ENCODE measurements around the gene GAL3ST1. TPM values are rescaled to one million over a fixed set of nuclear protein-coding genes. Genes with fewer than 3 reads are reported as not detected.
A peak's percentile ranks its signal among the peaks of the same experiment; 100 is the strongest.

The GAL3ST1 gene
- total and polyA plus RNA-seq, 2 of the 8 experiments (the other 6 are each of a cell fraction or from before 2014, with no cell fraction given) = 11.0 to 32.5 TPM

DNA sequence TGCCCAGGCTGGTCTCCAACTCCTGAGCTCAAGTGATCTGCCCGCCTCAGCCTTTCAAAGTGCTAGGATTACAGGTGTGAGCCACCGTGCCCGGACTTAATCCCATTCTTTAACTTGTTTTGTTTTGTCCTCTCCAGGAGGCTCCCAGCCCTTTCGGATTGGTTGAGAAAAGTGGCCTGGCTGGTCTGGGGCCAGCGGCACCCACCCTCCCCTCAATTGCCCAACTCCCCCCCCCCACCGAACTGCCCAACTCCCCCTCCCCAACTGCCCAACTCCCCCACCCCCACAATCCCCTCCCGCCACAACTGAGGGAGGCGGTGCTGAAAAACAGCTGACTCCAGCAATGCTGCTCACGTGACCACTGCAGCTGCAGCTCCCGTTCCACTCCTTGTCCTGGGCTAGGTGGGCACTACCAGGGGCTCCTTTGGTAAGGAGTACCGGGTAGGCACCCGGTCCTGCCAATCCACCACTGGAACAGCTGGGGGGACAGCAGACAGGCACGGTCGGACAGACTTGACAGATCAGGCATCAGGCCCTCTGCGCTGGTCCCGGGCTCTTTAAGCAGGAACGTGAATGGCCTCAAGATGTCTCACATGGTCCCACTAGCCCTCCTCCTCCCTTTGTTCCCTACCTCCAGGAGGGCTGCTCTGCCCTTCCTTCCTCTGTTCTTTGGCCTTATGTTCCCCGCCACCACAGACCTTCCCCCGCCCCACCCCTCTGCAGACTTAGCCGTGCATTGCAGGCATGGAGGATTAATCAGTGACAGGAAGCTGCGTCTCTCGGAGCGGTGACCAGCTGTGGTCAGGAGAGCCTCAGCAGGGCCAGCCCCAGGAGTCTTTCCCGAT lies 32.2 kb upstream of the GAL3ST1 start, which contains the start of gene TCN2 (continued):
- 0 out of 2 replicates have a peak, but pooled peaks have one; percentile 5 for TF ChIP-seq GTF2F1 (IDR thresholded peaks at IDR 0.05; ENCODE audit: borderline replicate concordance, low read depth, low read length)
- TF ChIP-seq SUZ12 (IDR thresholded peaks at IDR 0.05; ENCODE audit: low read length) = no peak
- TF ChIP-seq CREB1 (IDR thresholded peaks at IDR 0.05) = no peak
- TF ChIP-seq POU5F1 (IDR thresholded peaks at IDR 0.05; ENCODE audit: low read depth, low read length) = no peak
- no peak for TF ChIP-seq TBP (IDR thresholded peaks at IDR 0.05; ENCODE audit: low read depth, low read length)

Measured in H1 (cell line).